ENCODE data around the gene GPR142.

GRCh38 chr17:74350486-74350885 is 16.8 kb upstream of the GPR142 start:
- TF ChIP-seq, protein P1, sequence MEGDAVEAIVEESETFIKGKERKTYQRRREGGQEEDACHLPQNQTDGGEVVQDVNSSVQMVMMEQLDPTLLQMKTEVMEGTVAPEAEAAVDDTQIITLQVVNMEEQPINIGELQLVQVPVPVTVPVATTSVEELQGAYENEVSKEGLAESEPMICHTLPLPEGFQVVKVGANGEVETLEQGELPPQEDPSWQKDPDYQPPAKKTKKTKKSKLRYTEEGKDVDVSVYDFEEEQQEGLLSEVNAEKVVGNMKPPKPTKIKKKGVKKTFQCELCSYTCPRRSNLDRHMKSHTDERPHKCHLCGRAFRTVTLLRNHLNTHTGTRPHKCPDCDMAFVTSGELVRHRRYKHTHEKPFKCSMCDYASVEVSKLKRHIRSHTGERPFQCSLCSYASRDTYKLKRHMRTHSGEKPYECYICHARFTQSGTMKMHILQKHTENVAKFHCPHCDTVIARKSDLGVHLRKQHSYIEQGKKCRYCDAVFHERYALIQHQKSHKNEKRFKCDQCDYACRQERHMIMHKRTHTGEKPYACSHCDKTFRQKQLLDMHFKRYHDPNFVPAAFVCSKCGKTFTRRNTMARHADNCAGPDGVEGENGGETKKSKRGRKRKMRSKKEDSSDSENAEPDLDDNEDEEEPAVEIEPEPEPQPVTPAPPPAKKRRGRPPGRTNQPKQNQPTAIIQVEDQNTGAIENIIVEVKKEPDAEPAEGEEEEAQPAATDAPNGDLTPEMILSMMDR (conservative IDR thresholded peaks at IDR 0.05 in 1 of 2, IDR thresholded peaks at IDR 0.05 in 1 of 2; ENCODE audit: extremely low read depth in 1 of 2, insufficient read depth in 1 of 2, low read depth in 1 of 2, low read length in 2 of 2): no peak
- no peak for TF ChIP-seq EZH2 (IDR thresholded peaks at IDR 0.05; ENCODE audit: borderline replicate concordance, low read length)
